GM18951 (cell line): ENCODE results near the gene DTNB.
"Not testable (repeated sequence)": the region's sequence is repeated elsewhere in the genome, so short reads cannot be mapped to it uniquely, and the experiment has no call there.

Source experiments
- POLR2A ChIP-seq: IDR thresholded peaks from 4 replicates; pipeline ENCODE4 v1.6.1; 2011; ENCODE audit warnings: mild to moderate bottlenecking; ENCODE audit not compliant: insufficient read length, insufficient read depth; ENCODE audit errors: extremely low read depth
- in situ Hi-C: fragments of 300-500 bp; cut with MboI; formaldehyde crosslinking; loops from one replicate; pipeline ENCODE4 v1.12.0; 2022; ENCODE audit warnings: low sequenced_read_pairs, mixed read lengths, inconsistent platforms; ENCODE audit not compliant: unreplicated experiment

DTNB gene

DNA sequence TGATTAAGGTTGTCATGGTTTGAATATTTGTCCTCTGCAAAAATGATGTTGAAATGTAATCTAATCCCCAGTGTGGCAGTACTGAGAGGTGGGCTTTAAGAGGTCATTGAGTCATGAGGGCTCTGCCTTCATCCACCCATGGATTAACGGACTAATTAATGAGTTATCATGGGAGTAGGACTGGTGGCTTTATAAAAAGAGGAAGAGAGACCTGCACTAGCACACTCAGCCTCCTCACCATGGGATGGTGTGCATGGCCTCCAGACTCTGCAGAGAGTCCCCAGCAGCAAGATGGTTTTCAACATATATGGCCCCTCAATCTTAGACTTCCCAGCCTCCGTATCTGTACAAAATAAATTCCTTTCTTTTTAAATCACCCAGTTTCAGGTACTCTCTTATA lies 41.0 kb downstream of the DTNB start:
- in situ Hi-C loops, result no loop called here
- TF ChIP-seq POLR2A, result no peak

GRCh38 chr2:25624635-25625034 lies 48.7 kb downstream of the DTNB start:
- in situ Hi-C loops, result no loop called here
- TF ChIP-seq POLR2A, result no peak

DNA sequence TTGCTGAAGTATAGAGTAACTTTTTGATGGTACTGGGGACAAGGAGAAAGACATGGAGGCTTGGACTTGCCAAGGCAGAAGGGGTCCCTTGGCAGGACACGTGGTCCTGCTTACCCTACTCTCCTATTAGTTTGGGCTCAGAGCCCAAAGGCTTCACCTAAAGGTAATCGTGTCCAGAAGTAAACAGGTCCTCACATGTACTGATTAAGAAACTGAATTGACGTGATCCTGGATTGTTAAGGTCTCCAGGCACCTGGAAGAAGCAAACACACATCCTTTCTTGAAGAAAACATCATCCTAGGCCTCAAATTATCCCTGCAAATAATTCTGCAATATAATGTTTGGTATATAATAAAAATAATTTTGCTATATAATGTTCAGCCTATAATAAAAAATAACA lies 50.0 kb downstream of the DTNB start:
- in situ Hi-C loops, result no loop called here

DNA sequence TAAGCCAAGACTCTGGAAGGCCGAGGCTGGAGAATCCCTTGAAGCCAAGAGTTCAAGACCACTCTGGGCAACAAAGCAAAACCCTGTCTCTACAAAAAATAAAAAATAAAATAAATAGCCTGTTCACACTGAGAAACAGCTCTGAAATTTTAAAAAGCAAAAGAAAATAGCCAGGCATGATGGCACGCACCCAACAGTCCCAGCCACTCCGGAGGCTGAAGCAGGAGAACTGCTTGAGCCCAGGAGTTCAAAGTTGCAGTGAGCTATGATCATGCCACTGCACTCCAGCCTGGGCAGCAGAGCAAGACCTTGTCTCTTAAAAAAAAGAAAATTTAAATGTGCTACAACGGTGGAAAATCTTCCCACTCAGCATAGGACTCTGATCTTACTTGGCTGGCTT lies 52.7 kb downstream of the DTNB start:
- TF ChIP-seq POLR2A, result no peak
- in situ Hi-C loops, result no loop called here

More for the DNA sequence above, 50.0 kb downstream of the DTNB start:
- no peak for TF ChIP-seq POLR2A

DNA sequence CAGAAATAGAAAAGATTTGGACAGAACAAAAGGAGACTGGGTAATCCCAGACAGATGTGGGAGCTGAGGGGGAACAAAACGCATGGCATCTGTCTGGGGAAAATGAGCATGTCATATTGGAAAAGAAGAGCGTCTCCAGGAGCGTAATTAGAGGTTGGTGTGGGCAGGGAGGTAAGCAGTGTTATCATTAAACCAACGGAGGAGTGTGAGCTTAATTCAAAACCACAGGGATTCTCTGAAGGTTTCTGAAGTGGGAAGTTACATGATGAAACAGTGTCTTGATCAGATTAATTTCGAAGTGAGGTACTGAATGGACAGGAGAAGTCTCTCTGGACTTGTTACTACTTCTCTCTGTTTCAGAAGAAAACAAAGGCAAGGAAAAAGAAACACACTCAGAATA lies 53.3 kb downstream of the DTNB start:
- in situ Hi-C loops, result no loop called here
- TF ChIP-seq POLR2A, result no peak

GRCh38 chr2:25619185-25619584 lies 54.2 kb downstream of the DTNB start:
- in situ Hi-C loops, result loop anchor here (10.0 kb wide), 1 partner anchor 206 kb away; no protein-coding TSS in a partner anchor
- TF ChIP-seq POLR2A, result no peak

GRCh38 chr2:25618676-25619075 lies 54.7 kb downstream of the DTNB start:
- in situ Hi-C loops, result loop anchor here (10.0 kb wide), 1 partner anchor 206 kb away; no protein-coding TSS in a partner anchor
- no peak for TF ChIP-seq POLR2A

DNA sequence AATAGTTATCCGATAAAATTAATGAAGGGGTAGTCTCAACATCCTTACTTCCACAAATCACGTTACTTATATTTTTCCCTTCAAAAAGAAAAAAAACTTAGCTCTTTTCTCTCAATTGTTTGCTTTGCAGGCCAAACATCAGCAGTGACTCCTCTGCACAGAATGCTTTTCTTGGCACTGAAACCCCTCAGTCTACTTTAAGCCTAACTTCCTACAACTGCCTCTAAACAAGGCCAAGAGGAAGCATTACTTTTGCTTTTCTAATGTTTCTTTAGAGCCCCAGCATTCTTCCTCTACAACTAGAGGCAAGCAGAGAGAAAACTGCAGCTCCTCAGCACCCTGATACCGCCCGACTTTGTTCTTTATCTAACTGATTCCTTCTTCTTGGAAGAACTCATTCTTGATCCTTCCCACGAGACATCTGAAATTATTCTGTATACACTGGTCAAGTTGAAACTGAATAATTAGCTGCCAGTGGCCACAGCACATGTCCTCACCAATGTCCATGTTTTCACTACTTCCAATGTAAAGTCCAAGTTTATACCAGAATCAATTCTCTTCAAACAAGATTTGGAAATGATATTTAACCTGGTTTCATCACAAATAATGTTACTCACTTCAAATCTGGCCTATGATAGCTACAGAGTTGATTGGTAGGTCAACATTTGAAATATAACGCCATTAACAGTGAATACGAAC lies 55.3 kb downstream of the DTNB start:
- in situ Hi-C loops, result loop anchor here (10.0 kb wide), 1 partner anchor 207 kb away; no protein-coding TSS in a partner anchor
- no peak for TF ChIP-seq POLR2A

GRCh38 chr2:25615920-25616319 lies 57.5 kb downstream of the DTNB start:
- no peak for TF ChIP-seq POLR2A
- in situ Hi-C loops, result loop anchor here (10.0 kb wide), 1 partner anchor 209 kb away; no protein-coding TSS in a partner anchor

DNA sequence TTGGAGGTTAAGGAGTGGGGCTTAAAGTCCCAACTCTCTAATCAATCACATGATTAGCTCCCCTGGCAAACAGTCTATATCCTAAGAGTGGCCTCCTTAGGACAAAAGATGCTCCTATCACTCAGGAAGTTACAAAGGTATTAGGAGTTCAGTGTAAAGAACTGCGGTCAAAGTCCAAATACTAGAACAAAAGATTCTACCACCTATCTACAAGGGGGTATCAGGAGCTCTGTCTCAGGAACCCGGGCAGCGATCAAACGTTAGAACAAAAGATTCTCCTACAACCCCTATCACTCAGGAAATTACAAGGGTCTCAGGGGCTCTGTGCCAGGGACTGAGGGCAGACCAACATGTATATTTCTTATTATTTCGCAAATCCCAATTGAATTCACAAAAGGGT lies 58.0 kb downstream of the DTNB start:
- no peak for TF ChIP-seq POLR2A
- in situ Hi-C loops, result loop anchor here (10.0 kb wide), 1 partner anchor 209 kb away; no protein-coding TSS in a partner anchor

GRCh38 chr2:25614711-25615110 lies 58.7 kb downstream of the DTNB start:
- TF ChIP-seq POLR2A, result no peak
- in situ Hi-C loops, result loop anchor here (10.0 kb wide), 1 partner anchor 210 kb away; no protein-coding TSS in a partner anchor

GRCh38 chr2:25608718-25609117 lies 64.7 kb downstream of the DTNB start:
- TF ChIP-seq POLR2A, result no peak
- in situ Hi-C loops, result no loop called here

DNA sequence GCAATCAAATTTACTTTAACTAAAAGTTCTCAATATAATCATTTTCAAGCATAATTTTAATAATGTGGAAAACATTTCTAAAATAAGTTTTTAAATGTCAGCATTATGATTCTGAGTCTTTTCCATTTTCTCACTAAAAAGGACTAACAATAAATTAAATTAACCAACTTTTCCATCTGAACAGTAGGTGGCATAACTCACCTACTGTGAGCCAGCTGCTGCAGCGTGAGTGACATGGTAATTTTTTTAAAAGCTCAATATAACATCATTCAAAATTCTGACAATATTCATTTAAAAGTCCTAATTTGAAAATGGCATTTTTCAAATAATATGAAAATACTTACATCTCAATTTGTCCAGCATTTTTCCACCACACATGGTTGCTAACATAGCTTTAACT lies 66.5 kb downstream of the DTNB start:
- in situ Hi-C loops, result no loop called here
- TF ChIP-seq POLR2A, result no peak

DNA sequence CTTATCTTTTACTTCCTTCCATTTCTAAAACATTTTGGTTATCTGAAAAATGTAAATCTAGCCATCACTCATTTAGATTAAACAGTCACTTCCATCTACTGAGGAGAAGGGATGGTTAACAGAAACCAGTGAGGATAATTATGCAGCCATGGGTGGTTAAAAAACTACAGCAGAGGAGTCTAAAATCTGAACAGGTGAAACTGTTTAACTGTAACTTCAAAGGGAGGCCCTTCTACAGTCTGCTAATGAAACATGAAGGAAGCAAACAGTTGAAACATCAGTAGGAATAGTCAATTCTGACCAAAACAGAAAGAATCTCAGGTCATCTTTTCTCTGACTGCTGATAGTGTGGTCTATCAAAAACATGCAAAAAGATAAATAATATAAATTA lies 71.0 kb downstream of the DTNB start:
- in situ Hi-C loops, result no loop called here
- no peak for TF ChIP-seq POLR2A

DNA sequence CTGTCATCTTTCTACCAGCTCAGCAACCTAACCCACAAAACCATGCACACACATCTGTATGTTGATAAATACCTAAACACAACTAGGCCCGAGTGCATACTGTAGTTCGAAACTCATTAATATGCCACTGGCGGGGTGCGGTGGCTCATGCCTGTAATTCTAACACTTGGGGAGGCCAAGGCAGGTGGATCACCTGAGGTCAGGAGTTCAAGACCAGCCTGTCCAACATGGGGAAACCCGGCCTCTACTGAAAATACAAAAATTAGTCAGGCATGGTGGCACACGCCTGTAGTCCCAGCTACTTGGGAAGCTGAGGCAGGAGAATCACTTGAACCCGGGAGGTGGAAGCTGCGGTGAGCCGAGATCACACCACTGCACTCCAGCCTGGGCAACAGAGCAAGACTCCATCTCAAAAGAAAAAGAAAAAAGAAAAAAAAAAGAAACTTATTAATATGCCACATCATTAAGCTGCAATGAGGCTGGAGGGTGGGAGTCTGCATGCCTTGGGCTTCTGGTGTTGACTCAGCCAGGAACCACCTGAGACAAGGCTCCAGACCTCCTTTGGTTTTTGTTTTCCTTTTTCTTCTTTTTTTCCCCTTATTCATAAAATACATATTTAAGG lies 71.6 kb downstream of the DTNB start:
- in situ Hi-C loops, result not testable (repeated sequence)
